Skeletal muscle satellite cell (primary cell): ENCODE data around the gene MAML3.

Experiments used
- H3K27me3 ChIP-seq: 2 replicates; pipeline ENCODE4 v1.7.0; 2013; ENCODE audit warnings: low read length; ENCODE audit not compliant: control insufficient read depth, insufficient read depth
- H3K36me3 ChIP-seq: 2 replicates; pipeline ENCODE4 v1.7.0; 2013; ENCODE audit warnings: mild to moderate bottlenecking, control low read depth, low read length; ENCODE audit not compliant: insufficient read depth
- H3K4me1 ChIP-seq: 2 replicates; pipeline ENCODE4 v1.7.0; 2013; ENCODE audit warnings: low read length; ENCODE audit not compliant: control insufficient read depth, insufficient read depth
- H3K4me2 ChIP-seq: 2 replicates; pipeline ENCODE4 v1.7.0; 2013; ENCODE audit warnings: mild to moderate bottlenecking, low read length
- H3K4me3 ChIP-seq: 2 replicates; pipeline ENCODE4 v1.7.0; 2013; ENCODE audit warnings: low read length
- H3K9ac ChIP-seq: 2 replicates; pipeline ENCODE4 v1.7.0; 2013; ENCODE audit warnings: mild to moderate bottlenecking, low read depth, low read length, moderate library complexity
- H3K9me3 ChIP-seq: replicated peaks from 2 replicates; pipeline ENCODE4 v1.7.0; 2013; ENCODE audit warnings: mild to moderate bottlenecking, control low read depth, low read length

MAML3 gene

DNA sequence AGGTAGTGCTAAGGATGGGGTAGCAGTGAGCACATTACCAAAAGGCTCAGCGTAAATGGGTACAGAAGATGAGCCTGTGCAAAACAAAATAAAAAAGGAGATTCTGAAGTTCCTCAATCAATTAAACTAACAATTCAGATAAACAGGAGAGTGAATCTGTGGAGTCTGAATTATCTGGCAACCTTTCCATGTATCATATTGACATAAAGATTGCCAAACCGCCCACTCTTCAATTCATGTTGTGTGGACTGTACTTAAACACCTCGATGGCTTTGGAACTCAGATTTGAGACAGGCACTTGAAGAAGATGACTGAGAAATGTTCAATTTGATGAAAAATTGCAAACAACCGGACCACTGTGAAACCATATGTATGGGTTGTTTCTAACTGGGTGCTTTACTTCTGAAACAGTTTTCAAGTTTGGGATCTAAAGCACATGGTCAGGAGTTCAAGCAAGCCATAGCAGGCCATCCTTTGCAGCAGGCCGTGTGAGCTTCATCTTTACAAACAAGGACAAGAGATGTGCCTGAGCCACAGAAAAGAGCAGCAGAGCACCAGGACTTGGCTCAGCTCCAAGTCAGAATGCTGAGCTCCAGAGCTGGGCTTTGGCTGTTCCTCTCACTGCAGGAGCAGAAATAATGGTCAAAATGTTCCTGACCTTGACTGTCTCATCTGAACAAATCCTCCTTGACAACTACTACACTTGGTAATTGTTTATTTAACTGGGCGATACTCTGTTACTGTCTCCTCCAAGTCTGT lies 380.2 kb downstream of the MAML3 start:
- peaks cover 11% of the 10 kb centered on the region for H3K27me3 ChIP-seq
- no peak overlapping the region for H3K4me3 ChIP-seq
- no peaks in the 10 kb centered on the region for H3K4me1 ChIP-seq
- H3K9me3 ChIP-seq, result no peaks in the 10 kb centered on the region
- no peak overlapping the region for H3K9ac ChIP-seq
- H3K4me2 ChIP-seq, result no peak overlapping the region
- H3K36me3 ChIP-seq, result no peaks in the 10 kb centered on the region

DNA sequence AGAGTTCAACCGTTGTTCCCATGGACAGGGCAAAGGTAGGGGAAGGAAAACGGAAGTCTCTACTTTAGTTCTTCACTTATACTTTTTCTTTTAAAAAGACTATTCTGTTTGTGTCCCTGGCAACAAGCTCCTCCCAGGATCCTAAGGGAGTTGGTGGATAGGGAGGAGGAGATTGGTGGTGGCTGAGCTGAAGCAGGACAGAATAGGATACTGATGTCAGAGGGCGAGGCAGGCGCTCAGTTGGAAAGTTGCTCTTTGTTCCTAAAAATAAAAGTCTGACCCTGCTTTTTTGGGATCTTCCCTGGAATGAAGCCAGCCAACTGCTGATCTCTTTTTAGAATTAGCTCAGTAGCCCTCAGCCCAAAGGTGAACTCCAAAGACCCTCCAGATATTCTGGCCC lies 383.6 kb downstream of the MAML3 start:
- no peak overlapping the region for H3K4me3 ChIP-seq
- no peak overlapping the region for H3K9ac ChIP-seq
- no peak overlapping the region for H3K4me2 ChIP-seq
- H3K27me3 ChIP-seq, result no peaks in the 10 kb centered on the region
- no peaks in the 10 kb centered on the region for H3K9me3 ChIP-seq
- H3K4me1 ChIP-seq, result peaks cover 9% of the 10 kb centered on the region
- no peaks in the 10 kb centered on the region for H3K36me3 ChIP-seq

DNA sequence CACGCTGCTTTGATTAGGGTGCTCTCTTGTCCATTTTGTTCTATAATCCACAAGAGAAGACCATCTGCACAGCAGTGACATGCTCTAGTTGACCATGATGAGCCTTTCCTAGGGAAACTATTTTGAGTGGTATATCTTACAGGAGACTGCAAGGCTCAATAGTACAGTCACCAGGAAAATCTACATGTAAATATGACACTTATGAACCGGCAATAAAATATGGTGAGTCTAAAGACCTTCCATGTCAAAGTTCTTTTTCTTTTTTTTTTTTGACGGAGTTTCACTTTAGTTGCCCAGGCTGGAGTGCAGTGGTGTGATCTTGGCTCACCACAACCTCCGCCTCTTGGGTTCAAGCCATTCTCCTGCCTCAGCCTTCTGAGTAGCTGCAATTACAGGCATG lies 384.6 kb downstream of the MAML3 start:
- H3K4me2 ChIP-seq, result no peak overlapping the region
- no peak overlapping the region for H3K9ac ChIP-seq
- H3K4me1 ChIP-seq, result peaks cover 9% of the 10 kb centered on the region
- no peak overlapping the region for H3K4me3 ChIP-seq
- H3K27me3 ChIP-seq, result no peaks in the 10 kb centered on the region
- no peaks in the 10 kb centered on the region for H3K9me3 ChIP-seq
- no peaks in the 10 kb centered on the region for H3K36me3 ChIP-seq

DNA sequence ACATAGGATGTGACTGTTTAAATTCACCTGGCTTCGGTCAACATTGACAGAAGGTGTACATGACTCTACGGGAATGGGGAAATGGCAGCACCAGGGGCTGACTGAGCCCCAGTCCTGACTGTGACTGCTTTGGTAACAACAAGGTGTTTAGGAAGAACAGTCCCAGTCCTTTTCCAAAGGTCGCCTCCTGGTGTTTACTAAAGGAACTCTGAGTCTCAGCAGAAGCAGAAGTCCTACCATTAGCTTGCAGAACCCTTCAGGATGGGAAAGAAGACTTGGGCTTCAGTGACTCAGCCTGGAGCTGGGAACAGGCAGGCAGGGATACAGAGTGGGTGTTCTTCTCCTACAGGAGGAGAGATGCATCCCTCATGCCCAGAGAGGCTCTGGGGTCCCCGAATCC lies 385.1 kb downstream of the MAML3 start:
- no peaks in the 10 kb centered on the region for H3K36me3 ChIP-seq
- no peak overlapping the region for H3K4me2 ChIP-seq
- H3K27me3 ChIP-seq, result no peaks in the 10 kb centered on the region
- no peak overlapping the region for H3K4me3 ChIP-seq
- H3K9ac ChIP-seq, result no peak overlapping the region
- no peaks in the 10 kb centered on the region for H3K9me3 ChIP-seq
- peaks cover 9% of the 10 kb centered on the region for H3K4me1 ChIP-seq

DNA sequence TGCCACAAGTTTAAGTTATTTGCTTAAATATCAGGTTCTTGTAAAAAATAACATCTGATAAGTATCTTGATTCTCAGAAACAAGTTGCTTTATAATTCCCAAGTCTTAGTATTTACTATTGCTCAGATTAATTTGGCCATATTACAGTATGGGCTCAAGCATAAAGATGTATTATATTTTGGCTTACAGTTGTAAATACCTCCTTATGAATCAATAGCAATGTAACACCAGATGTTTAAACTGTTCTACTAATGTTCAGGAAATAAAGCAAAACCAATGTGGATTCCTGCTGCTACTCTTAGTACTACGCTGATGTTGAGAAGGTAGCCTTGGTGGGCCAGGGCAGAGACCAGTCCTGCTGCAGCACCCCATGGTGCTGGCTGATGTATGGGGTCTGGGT lies 385.6 kb downstream of the MAML3 start:
- H3K9me3 ChIP-seq, result no peaks in the 10 kb centered on the region
- peaks cover 3% of the 10 kb centered on the region for H3K27me3 ChIP-seq
- no peak overlapping the region for H3K9ac ChIP-seq
- peaks cover 9% of the 10 kb centered on the region for H3K4me1 ChIP-seq
- no peak overlapping the region for H3K4me2 ChIP-seq
- no peaks in the 10 kb centered on the region for H3K36me3 ChIP-seq
- no peak overlapping the region for H3K4me3 ChIP-seq

DNA sequence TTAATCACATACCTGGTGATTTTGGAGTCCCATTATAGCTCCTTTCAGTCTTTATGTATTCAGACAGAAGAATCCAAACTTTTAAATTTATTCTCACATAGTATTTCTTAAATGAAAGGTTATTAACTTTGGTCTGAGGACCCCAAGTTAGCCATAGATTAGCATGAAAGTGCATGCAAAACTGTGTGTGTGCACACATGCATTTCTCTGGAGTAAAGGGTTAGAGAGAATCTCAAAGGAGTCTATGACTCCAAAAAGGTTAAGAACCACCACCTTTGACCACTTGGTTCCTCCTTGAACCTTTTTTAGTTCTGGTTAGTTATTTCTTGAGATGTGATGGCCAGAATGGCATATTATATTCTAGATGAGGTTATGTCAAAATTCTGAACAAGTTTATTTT lies 386.4 kb downstream of the MAML3 start:
- Histone ChIP-seq H3K4me3 (no peak overlapping the region), H3K9ac (no peak overlapping the region), H3K36me3 (no peaks in the 10 kb centered on the region), H3K27me3 (peaks cover 6% of the 10 kb centered on the region), H3K4me1 (peaks cover 9% of the 10 kb centered on the region), H3K4me2 (no peak overlapping the region), H3K9me3 (no peaks in the 10 kb centered on the region)

DNA sequence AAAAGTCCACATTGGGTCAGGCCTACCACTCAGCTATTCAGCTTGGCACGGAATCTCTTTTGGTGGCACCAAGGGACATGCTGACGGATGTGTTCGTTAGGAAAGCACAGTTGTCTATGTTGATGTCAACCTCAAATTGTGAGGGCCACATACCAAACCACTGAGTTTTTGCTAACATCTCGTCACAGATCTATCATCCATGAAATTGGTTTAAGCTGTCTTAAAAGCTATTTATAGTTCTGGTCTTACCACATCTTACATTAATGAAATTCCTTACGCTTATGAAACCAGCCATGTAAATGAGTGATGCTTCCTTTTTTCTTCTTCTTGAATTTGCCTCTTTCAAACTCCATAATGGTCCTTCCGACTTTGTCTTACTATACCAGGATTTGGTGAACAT lies 386.8 kb downstream of the MAML3 start:
- Histone ChIP-seq H3K36me3 (no peaks in the 10 kb centered on the region), H3K4me2 (no peak overlapping the region), H3K9me3 (no peaks in the 10 kb centered on the region), H3K27me3 (peaks cover 6% of the 10 kb centered on the region), H3K4me3 (no peak overlapping the region), H3K4me1 (peaks cover 9% of the 10 kb centered on the region), H3K9ac (no peak overlapping the region)

DNA sequence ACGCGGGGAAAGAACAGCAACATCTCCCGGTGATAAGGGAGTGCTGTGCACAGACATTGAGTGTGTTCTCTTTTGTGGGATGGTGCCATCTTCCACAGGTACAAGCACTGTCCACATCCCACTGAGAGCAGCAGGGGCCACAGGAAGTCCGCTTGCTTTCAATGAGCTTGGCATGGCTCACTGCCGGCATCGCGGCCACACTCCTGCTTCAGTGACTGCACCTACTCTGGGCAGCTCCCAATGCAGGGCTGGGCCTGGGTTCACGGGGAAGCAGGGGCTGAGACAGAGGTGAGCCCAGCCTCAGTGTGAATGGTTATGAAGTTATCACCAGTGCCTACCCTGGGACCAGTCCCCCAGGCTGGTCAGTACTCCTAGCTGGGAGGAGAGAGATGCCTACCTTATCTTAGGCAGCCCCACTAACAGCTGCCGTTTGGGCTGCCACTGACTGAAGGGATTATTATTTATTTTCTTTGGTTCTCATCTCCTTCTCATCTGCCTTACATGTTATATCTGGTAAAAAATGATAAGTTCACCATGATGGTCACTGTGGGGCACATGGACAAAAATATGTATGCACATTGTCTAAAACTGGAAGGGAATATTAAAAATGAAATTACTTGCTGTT lies 389.2 kb downstream of the MAML3 start:
- Histone ChIP-seq H3K9ac (no peak overlapping the region), H3K4me1 (peaks cover 9% of the 10 kb centered on the region), H3K9me3 (no peaks in the 10 kb centered on the region), H3K36me3 (no peaks in the 10 kb centered on the region), H3K4me2 (no peak overlapping the region), H3K27me3 (peaks cover 15% of the 10 kb centered on the region), H3K4me3 (no peak overlapping the region)

DNA sequence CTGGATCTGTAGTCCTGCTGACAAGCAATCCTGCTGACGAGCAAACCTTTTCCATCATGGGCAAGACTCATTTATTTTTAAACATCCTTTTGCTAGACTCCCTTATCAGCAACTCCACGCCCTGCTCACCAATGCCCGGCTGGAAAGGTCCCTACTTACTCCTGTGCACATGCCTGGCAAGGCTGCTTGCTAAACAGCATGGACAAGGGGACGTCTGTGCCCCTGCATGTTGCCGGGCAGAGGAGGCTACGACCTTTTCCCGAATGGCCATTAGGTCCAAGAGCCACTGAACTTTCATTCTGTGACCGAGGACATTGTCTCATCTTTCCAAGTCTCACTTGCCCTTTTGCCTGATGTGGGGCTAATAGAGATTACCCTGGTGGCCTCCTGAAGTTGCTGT lies 389.8 kb downstream of the MAML3 start:
- no peak overlapping the region for H3K4me2 ChIP-seq
- peaks cover 20% of the 10 kb centered on the region for H3K27me3 ChIP-seq
- peaks cover 9% of the 10 kb centered on the region for H3K4me1 ChIP-seq
- no peaks in the 10 kb centered on the region for H3K36me3 ChIP-seq
- H3K4me3 ChIP-seq, result no peak overlapping the region
- H3K9ac ChIP-seq, result no peak overlapping the region
- no peaks in the 10 kb centered on the region for H3K9me3 ChIP-seq

DNA sequence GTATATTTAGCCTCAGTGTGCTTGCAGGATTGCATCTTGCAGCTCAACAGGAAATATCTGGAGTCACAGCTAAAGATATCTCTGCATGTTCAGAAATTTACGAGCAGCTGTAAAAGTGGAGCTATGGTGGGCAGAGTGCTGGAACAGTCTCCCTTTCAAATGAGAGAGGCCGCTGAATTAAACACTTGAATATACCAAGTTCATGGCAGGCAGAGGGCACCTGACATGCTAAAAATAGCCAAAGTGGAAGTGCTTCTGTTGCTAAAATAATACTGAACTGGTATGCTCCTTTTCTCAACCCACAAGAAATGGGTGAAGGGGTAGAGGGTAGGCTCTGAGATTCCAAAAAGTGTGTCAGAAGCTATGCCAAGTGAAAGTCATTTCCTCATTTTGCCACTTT lies 390.3 kb downstream of the MAML3 start:
- H3K27me3 ChIP-seq, result peaks cover 25% of the 10 kb centered on the region
- H3K4me2 ChIP-seq, result no peak overlapping the region
- H3K36me3 ChIP-seq, result no peaks in the 10 kb centered on the region
- no peak overlapping the region for H3K4me3 ChIP-seq
- no peaks in the 10 kb centered on the region for H3K9me3 ChIP-seq
- H3K9ac ChIP-seq, result no peak overlapping the region
- peaks cover 9% of the 10 kb centered on the region for H3K4me1 ChIP-seq

DNA sequence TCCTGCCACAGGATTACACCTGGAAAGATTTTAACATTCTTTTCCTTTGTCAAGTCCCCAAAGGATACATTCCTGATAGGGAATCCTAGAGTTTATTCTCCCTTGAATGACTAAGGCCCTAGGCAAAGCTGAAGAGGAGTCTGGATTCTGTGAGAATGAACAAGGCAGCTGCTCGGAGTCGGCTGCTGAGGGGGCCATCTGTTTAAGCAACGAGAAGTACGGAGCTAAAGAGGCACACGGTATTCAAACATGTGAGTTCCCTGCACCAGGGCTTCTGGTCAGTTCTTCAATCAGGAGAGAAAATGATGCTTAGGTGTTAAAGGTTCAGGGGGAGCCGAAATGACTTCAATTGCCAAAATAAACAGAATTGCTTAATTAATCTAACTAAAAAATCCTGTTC lies 390.8 kb downstream of the MAML3 start:
- peaks cover 30% of the 10 kb centered on the region for H3K27me3 ChIP-seq
- no peak overlapping the region for H3K9ac ChIP-seq
- no peak overlapping the region for H3K4me2 ChIP-seq
- no peaks in the 10 kb centered on the region for H3K9me3 ChIP-seq
- H3K36me3 ChIP-seq, result no peaks in the 10 kb centered on the region
- no peak overlapping the region for H3K4me3 ChIP-seq
- H3K4me1 ChIP-seq, result peaks cover 9% of the 10 kb centered on the region

DNA sequence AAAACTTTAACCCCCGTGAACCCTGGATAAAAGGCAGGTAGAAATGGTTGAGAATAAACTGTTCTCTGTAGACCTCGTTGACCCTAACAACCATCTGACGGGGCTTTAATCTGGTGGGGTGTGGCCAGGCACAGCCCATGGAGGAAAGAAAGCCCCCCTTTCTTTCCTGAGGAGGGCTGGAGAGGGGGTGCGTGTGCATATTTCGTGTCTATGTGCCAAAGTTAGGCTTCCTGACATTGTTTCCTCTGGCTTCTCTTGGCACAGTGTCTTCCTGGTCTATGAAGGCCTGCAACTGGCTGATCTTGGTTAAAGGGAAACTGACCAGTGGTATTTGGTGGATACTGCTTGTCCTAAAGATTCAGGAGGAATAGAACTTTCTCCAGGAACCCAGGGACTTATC lies 391.3 kb downstream of the MAML3 start:
- Histone ChIP-seq H3K27me3 (peaks cover 34% of the 10 kb centered on the region), H3K4me2 (no peak overlapping the region), H3K9ac (no peak overlapping the region), H3K4me1 (peaks cover 9% of the 10 kb centered on the region), H3K36me3 (no peaks in the 10 kb centered on the region), H3K9me3 (no peaks in the 10 kb centered on the region), H3K4me3 (no peak overlapping the region)
